Peyer's patch (tissue), 4 donors: ENCODE data around the gene GNG7.
"Not testable (repeated sequence)": the region's sequence is repeated elsewhere in the genome, so short reads cannot be mapped to it uniquely, and the experiment has no call there.

Experiments
- CTCF ChIP-seq, 6 experiments: fragments of 450-650 bp in 4 of 6; fragments of 200-600 bp in 2 of 6; sonication (generic) in 1 of 6; IDR thresholded peaks; one replicate each; pipeline ENCODE4 v1.5.1; 2017 to 2019; ENCODE audit warnings: antibody characterized with exemption in 6 of 6, mild to moderate bottlenecking in 3 of 6, moderate library complexity in 1 of 6
- POLR2A ChIP-seq, 2 donors: fragments of 450-650 bp; IDR thresholded peaks; one replicate each; pipeline ENCODE4 v1.5.1; 2017; ENCODE audit warnings: antibody characterized with exemption in 2 of 2, mild to moderate bottlenecking in 2 of 2, moderate library complexity in 2 of 2

- TF ChIP-seq CTCF, POLR2A (IDR thresholded peaks at IDR 0.05): not testable (repeated sequence)
Measured at GRCh38 chr19:2667349-2667748, 35.1 kb downstream of the GNG7 start.
